ENCODE measurements around the gene SIPA1L3.

- TF ChIP-seq CTCF (IDR thresholded peaks at IDR 0.05 in 4 of 5, conservative IDR thresholded peaks at IDR 0.05 in 1 of 5) (no peak), POLR2A (IDR thresholded peaks at IDR 0.05) (no peak)
These were observed 164.6 kb downstream of the SIPA1L3 start for GRCh38 chr19:38071647-38072046.
